Uterus (tissue), 2 donors: ENCODE measurements around the gene TTLL6.

ENCODE experiments used
- CTCF ChIP-seq, 4 experiments: fragments of 200-600 bp in 2 of 4; fragments of 450-650 bp in 2 of 4; sonication (generic) in 2 of 4; IDR thresholded peaks; one replicate each; pipeline ENCODE4 v1.5.1; 2016 to 2019; ENCODE audit warnings: antibody characterized with exemption in 4 of 4, mild to moderate bottlenecking in 2 of 4, moderate library complexity in 1 of 4
- POLR2A ChIP-seq, 2 donors: fragments of 450-650 bp; IDR thresholded peaks; one replicate each; pipeline ENCODE4 v1.6.1; 2016; ENCODE audit warnings: antibody characterized with exemption in 2 of 2, mild to moderate bottlenecking in 1 of 2, moderate library complexity in 1 of 2

GRCh38 chr17:48738803-48739526 lies 78.1 kb downstream of the TTLL6 start:
- TF ChIP-seq CTCF (IDR thresholded peaks at IDR 0.05) (no peak), POLR2A (IDR thresholded peaks at IDR 0.05) (no peak)
